NCI-H2081 treated with DMSO at 0.1 percent for 48 hours (cell line): ENCODE data around the gene SEL1L2.

Source experiments
- DNase-seq: peaks from one replicate; lab custom pipeline; 2025; lab: John Stamatoyannopoulos, UW

The SEL1L2 gene

DNA sequence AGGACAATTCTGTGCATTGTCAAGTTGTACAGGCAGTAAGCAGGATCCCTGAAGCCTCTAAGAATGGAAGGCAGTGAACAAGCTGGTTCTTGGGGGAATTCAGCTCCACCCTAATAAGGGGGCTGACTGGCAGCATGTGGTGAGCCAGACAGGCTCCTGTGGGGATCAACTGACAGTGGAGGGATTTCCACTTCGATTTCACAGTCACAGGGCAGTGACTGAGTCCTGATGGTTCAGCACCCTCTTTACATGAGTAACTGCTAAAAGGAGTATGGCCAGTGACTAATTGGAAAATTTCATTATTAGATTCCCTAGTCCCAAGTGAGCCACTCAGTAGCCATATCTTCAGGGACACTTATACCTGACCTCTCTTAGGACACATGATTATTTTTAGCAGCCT lies 127.2 kb downstream of the SEL1L2 start:
- DNase-seq = no peak

DNA sequence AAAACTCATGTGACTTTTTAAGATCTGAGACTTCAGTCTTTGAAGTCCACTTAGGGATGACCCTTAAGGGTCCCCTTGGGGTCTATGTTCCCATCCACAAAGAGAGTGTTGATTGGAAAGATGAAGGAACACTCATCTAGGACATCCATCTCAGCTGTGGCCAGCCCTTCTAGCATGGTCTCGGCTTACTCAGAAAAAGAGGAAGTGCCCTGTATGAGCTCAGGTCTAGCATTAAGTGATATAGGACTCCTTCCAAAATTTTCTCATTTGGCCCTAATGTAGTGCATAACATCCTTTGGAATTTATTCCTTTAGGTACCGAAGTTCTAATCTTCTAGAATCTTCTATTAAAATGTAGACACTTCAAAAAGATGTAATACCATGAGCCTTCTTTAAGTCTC lies 128.2 kb downstream of the SEL1L2 start:
- no peak for DNase-seq

GRCh38 chr20:13858871-13859270 lies 131.5 kb downstream of the SEL1L2 start:
- DNase-seq = no peak

GRCh38 chr20:13858439-13858838 lies 132.0 kb downstream of the SEL1L2 start:
- no peak for DNase-seq

DNA sequence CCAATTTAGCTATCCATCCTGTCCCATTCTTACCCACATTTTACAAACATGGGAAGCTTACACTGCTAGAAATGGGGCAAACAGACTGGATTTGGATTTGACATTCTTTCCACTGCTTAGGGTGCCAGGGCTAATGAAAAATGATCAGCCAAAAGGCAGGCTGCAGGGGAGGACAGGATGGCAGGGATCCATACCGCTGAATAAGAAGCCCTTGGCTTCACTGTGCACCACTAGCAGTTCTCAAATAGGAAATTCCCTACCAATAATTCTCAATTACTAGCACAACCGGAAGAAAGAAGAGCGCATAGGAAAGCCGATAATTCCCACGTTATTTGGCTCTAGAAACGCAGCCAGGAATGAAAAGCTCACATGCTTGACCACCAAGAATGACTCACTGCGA lies 132.5 kb downstream of the SEL1L2 start:
- DNase-seq = no peak

DNA sequence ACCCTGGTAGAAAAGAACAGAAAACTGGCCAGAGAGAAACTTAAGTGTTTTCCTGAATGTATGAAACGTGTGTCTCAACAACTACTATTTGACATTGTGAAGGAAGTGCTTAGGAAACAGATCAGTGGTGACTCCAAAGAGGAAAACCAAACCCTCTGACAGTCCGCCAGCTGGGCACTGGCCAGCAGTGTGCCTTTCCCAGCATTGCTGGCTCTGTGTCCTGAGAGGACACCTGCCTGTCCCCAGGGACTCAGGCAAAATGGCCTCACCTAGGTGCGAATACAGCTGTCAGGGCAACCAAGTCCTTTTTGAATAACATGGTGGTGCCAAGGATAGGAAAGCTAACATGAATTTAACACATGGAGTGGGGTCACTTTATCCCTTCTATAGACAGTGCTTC lies 133.1 kb downstream of the SEL1L2 start:
- DNase-seq = peak; percentile 47

DNA sequence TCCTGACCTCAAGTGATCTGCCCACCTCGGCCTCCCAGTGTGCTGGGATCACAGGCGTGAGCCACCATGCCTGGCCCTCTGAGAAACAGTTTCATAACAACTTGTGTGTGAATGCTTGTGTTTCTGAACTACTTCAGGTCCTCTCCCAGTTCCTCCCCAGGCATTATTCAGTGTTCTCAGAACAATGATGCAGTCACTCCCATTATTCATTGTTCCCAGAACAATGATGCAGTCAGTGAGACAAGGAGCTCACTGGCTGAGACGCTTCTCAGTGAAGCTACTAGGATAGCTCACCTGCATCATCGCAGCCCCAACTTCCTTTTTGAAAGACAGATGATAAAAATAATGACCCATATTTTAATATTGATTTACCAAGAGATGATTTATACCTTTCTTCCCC lies 134.1 kb downstream of the SEL1L2 start:
- no peak for DNase-seq

- DNase-seq = no peak
Observed at GRCh38 chr20:13855613-13856012, 134.8 kb downstream of the SEL1L2 start.

GRCh38 chr20:13852306-13852705 lies 138.1 kb downstream of the SEL1L2 start:
- no peak for DNase-seq

DNA sequence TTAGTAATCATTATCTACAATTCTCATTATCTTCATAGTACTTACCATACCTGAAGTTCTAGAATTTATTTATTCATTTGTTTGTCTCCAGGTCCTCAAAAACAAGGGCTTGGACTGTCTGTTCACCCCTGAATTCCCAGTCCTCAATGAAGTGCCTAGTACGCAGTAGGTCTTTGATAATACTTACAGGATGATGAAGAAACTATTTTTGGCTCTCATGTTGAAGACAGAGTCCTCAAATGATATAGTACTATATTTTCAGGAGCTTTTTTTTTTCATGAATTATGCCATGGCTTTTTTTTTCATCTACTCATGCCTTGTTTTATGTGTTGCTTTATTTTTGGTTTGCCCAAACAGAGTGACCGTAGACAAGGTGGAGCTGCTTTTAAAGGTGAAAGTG lies 139.1 kb downstream of the SEL1L2 start:
- no peak for DNase-seq

- no peak for DNase-seq
Observed at GRCh38 chr20:13844296-13844695, 146.1 kb downstream of the SEL1L2 start.

GRCh38 chr20:13841206-13841605 lies 149.2 kb downstream of the SEL1L2 start:
- no peak for DNase-seq

DNA sequence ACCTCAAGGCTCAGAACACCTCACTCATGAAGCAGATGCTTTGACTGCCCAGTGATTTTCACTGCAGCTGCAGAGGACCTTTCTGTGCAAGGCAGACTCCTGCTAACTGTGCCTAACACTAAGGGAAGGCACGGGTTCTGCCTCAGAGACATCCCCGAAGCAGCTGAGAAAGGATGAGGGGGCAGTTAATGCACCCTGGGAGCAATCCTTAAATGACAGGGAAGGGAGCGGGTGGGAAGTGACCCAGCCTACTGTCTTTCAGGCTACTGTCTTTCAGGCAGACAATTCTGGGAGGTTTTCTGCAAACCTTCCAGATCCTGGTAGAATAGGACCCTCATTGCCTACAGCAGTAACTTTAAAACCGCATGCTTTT lies 150.3 kb downstream of the SEL1L2 start:
- DNase-seq = no peak

- DNase-seq = no peak
Observed at GRCh38 chr20:13839421-13840092, 150.9 kb downstream of the SEL1L2 start.

GRCh38 chr20:13838664-13839063 lies 151.8 kb downstream of the SEL1L2 start:
- DNase-seq = no peak

- no peak for DNase-seq
Observed at GRCh38 chr20:13831476-13831875, 158.9 kb downstream of the SEL1L2 start.

DNA sequence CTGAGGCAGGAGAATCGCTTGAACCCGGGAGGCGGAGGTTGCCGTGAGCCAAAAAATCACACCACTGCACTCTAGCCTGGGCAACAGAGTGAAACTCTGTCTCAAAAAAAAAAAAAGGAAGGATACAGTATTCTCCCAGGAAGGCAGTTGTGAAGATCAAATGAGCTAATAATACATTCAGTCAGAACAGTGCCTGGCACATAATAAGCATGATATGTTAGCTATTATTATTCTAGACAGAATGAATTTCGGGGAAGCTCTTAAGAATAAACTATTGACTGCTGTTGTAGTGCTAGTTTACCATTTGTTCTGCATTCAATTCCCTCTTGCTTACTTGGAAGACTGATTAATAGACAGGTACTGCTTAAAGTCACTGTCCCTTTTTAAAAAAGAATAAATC lies 164.9 kb downstream of the SEL1L2 start:
- DNase-seq = no peak

- no peak for DNase-seq
Observed at GRCh38 chr20:13824459-13824858, 166.0 kb downstream of the SEL1L2 start.

GRCh38 chr20:13822459-13822858 lies 168.0 kb downstream of the SEL1L2 start:
- DNase-seq = no peak

DNA sequence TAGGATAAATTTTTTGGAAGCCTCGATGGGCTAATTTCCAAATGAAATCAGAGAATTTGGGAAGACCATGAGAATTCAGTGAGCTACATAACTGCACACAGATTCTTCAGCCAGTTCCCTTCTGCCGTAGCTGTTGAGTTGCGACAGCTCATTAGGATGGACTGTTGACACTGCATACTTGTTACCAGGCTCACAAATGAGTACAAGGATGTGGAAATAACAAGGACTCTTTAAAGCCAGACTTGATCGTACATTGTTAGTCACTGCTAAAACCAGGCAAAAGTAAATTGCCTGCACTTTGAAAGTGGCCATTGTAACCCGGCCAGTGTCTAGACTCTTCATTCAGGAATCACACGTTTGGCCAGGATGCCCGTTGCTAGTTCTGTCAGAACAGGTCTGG lies 168.5 kb downstream of the SEL1L2 start:
- DNase-seq = no peak

DNA sequence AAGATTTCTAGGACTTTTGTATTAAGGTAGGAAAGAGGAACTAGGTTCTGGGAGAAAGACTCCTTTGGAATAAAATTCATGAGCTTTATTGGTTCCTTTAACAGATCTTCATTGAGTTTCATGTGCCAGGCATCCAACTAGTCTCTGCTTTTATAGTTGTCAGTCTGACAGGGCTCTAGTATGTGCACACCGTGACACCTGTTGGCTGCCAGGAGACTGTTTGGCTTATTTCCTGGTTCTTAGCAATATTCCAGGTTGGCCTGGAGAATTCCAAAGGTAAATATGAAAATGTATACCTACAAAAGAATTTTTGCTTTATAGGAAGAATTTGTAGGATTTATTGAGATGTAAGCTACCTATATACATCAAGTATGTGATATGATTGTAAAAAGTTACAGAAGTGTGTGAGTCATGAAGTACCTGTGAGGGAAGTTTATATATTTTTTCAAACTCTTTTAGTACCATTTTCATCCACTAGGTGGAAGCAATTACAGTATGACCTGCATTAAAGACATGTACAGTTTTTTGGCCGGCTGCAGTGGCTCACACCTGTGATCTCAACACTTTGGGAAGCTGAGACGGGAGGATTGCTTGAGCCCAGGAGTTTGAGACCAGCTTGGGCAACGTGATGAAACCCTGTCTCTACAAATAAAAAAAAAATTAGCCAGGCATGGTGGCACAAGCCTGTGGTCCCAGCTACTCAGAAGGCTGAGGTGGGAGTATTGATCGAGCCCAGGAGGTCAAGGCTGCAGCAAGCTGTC lies 170.3 kb downstream of the SEL1L2 start:
- DNase-seq = peak; percentile 22

- DNase-seq = no peak
Observed at GRCh38 chr20:13817342-13817741, 173.1 kb downstream of the SEL1L2 start.

- DNase-seq = no peak
Observed at GRCh38 chr20:13816757-13817156, 173.7 kb downstream of the SEL1L2 start.

GRCh38 chr20:13814672-13815071 lies 175.7 kb downstream of the SEL1L2 start:
- DNase-seq = no peak
